HG03175 (cell line): ENCODE measurements around the gene ALDOB.
"Not testable (repeated sequence)": the region's sequence is repeated elsewhere in the genome, so short reads cannot be mapped to it uniquely, and the experiment has no call there.

Experiments
- ATAC-seq: cut with Tn5 transposase; IDR thresholded peaks from one replicate; pipeline ENCODE4 v1.9.1; 2021; ENCODE audit warnings: mild to moderate bottlenecking, moderate library complexity; ENCODE audit not compliant: unreplicated experiment

Gene ALDOB

GRCh38 chr9:101388507-101388993, 47.0 kb downstream of the ALDOB start:
- ATAC-seq, result no peak

- peak; percentile 69 for ATAC-seq
Observed at GRCh38 chr9:101387871-101388506, 47.6 kb downstream of the ALDOB start.

GRCh38 chr9:101384873-101385536, 50.6 kb downstream of the ALDOB start, which contains the start of gene BAAT:
BAAT (minus strand) TSS chr9:101385006; CDS start chr9:101371404, 13,602 bp downstream.
- not testable (repeated sequence) for ATAC-seq

GRCh38 chr9:101383361-101383760, 52.2 kb downstream of the ALDOB start:
- ATAC-seq, result no peak

- ATAC-seq, result no peak
Observed at GRCh38 chr9:101381833-101382342, 53.7 kb downstream of the ALDOB start.

- no peak for ATAC-seq
Observed at GRCh38 chr9:101381118-101381517, 54.5 kb downstream of the ALDOB start.

GRCh38 chr9:101380295-101380694, 55.3 kb downstream of the ALDOB start:
- ATAC-seq, result no peak

- ATAC-seq, result no peak
Observed at GRCh38 chr9:101376111-101376848, 59.3 kb downstream of the ALDOB start.

- no peak for ATAC-seq
Observed at GRCh38 chr9:101375546-101375945, 60.0 kb downstream of the ALDOB start.

GRCh38 chr9:101372327-101373118, 63.1 kb downstream of the ALDOB start:
- ATAC-seq, result no peak

GRCh38 chr9:101371813-101372212, 63.8 kb downstream of the ALDOB start:
- no peak for ATAC-seq
